Stimulated activated CD4-positive, alpha-beta T cell treated with anti-CD3 and anti-CD28 coated beads, Interleukin-4, amount 100 ng/mL, for 24 hours (primary cell): ENCODE data around the gene CHKB.
"Not testable (repeated sequence)": the region's sequence is repeated elsewhere in the genome, so short reads cannot be mapped to it uniquely, and the experiment has no call there.

Source experiments
- DNase-seq: peaks from one replicate; pipeline ENCODE4 v3.0.0-alpha.2; 2020

CHKB gene

GRCh38 chr22:50582493-50583293 lies at the start of gene CHKB:
Gene CHKB (minus strand): TSS chr22:50582849. CDS start chr22:50582781, 68 bp downstream.
- peak; percentile 99 for DNase-seq

GRCh38 chr22:50630376-50630775 lies 47.7 kb upstream of the CHKB start:
- no peak for DNase-seq

- no peak for DNase-seq
These were observed 46.0 kb upstream of the CHKB start for GRCh38 chr22:50628543-50629134.

- peak; percentile 75 for DNase-seq
These were observed 45.2 kb upstream of the CHKB start, which contains the start of gene ARSA for GRCh38 chr22:50627642-50628542. Gene ARSA (minus strand): TSS chr22:50628152. CDS start chr22:50627779, 373 bp downstream.

- no peak for DNase-seq
These were observed 44.4 kb upstream of the CHKB start for GRCh38 chr22:50626850-50627641.

- DNase-seq: no peak
These were observed 43.7 kb upstream of the CHKB start for GRCh38 chr22:50626314-50626849.

GRCh38 chr22:50625568-50626313 lies 43.1 kb upstream of the CHKB start:
- no peak for DNase-seq

- DNase-seq: no peak
These were observed 42.5 kb upstream of the CHKB start for GRCh38 chr22:50625131-50625567.

- no peak for DNase-seq
These were observed 41.9 kb upstream of the CHKB start for GRCh38 chr22:50624347-50625130.

- DNase-seq: no peak
These were observed 40.2 kb upstream of the CHKB start for GRCh38 chr22:50622723-50623327.

- DNase-seq: peak; percentile 23
These were observed 39.5 kb upstream of the CHKB start for GRCh38 chr22:50621948-50622722.

- DNase-seq: peak; percentile 55
These were observed 38.8 kb upstream of the CHKB start for GRCh38 chr22:50621356-50621880.

GRCh38 chr22:50620593-50621355 lies 38.1 kb upstream of the CHKB start:
- peak; percentile 61 for DNase-seq

- not testable (repeated sequence) for DNase-seq
These were observed 31.6 kb upstream of the CHKB start for GRCh38 chr22:50614296-50614695.

GRCh38 chr22:50613291-50613981 lies 30.8 kb upstream of the CHKB start:
- DNase-seq: no peak

GRCh38 chr22:50612528-50613221 lies 30.0 kb upstream of the CHKB start:
- DNase-seq: no peak

GRCh38 chr22:50612168-50612527 lies 29.5 kb upstream of the CHKB start:
- DNase-seq: no peak
